Measurements from ENCODE around the gene ATP9A.
"Not testable (repeated sequence)": the region's sequence is repeated elsewhere in the genome, so short reads cannot be mapped to it uniquely, and the experiment has no call there.

ATP9A gene

DNA sequence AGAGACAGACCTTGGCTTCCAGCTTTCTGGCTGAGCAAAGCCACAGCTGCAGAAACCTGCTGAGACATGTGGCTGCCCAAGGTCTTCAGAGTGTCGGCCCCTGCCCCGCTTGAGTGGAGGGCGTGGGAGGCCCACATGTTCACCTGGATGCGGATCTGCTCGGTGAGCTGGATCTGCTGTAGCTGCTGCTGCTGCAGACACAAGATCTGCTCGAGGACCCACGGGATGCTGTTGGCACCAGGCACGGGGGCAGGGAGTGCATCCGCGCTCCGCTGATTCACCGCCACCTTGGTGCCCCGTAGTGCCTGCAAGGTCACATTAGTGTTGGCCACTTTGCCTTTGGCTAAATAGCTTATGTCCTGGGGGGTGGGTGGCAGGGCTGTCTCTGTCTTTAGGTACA lies 23.4 kb upstream of the ATP9A start:
- no peak for FAIRE-seq

DNA sequence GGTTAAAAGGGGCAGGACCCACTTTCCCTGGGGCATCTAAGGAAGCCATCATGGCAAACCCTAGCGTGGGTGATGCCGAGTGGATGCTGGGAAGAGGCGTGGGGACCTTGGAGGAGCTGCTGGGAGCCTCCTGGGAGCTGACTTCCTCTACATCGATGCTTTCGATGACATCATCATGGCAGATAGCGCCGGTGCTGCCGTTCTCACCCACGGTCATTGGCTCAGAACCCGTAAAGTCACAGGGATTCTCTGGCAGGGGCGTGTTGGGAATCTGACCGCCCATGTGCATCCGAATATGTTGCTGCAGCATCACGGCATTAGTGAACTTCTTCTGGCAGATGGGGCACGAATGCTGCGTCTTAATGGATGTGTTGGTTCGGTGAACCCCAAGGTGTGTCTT lies 22.1 kb upstream of the ATP9A start:
- FAIRE-seq: no peak

DNA sequence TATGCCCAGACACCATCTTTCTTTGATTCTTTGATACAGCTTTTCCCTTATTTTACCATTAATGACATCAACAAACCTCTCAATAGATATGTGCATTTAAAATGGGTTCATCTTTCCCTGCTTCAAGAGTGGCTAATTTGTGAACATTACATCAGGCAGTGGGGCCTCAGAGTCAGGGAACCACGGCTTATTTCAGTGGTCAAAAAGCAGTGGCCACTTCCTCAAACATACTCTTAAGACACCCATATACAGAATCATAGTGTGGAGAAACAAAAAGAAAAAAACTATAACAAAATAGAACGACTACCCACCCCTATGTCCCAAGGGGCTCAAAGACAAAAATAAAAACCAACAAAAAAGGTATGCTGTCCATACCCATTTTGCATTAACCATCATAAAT lies 21.2 kb upstream of the ATP9A start:
- FAIRE-seq: no peak

DNA sequence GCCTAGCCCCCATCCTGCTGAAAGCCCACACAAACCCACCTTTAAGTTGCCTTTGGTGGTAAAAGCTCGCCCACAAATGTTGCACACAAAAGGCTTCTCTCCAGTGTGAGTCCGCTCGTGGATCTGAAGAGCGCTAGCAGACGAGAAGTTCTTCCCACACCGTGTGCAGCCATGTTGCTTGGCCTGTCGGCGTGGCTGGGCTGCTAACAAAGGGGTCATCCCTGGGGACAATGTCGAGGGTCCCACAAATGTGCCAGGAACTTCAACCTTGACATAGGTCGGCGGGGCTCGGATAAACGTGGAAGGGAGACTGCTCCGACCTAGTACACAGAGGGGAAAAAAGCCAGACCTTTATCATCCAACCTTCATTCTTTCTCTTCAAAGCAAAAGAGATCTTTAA lies 20.6 kb upstream of the ATP9A start:
- FAIRE-seq: no peak

GRCh38 chr20:51784299-51784698 lies 16.1 kb upstream of the ATP9A start:
- FAIRE-seq: no peak

DNA sequence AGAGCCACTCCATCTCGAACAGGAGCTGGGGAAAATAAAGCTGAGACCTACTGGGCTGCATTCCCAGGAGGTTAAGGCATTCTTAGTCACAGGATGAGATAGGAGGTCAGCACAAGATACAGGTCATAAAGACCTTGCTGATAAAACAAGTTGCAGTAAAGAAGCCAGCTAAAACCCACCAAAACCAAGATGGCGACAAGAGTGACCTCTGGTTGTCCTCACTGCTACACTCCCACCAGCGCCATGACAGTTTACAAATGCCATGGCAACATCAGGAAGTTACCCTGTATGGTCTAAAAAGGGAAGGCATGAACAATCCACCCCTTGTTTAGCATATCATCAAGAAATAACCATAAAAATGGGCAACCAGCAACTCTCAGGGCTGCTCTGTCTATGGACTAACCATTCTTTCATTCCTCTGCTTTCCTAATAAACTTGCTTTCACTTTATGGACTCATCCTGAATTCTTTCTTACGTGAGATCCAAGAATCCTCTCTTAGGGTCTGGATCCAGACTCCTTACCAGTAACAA lies 10.1 kb upstream of the ATP9A start:
- FAIRE-seq: not testable (repeated sequence)

DNA sequence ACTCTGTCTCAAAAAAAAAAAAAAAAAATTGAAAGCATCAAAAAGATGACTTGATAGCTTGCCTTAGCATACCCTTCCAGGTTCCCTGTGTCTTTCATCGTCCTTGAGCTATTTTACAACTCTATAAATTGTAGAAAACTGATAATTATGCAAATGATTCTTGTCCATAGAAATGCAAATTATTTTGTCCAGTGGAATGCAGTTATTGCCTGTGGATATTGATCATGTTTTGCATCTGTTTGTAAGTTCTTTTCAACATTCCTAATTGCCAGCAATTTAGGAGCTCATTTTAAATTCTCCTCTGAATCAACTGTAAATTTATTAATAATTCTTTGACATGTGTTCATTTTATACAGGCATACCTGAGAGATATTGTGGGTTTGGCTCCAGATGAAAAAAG lies 7.1 kb upstream of the ATP9A start:
- FAIRE-seq: no peak

DNA sequence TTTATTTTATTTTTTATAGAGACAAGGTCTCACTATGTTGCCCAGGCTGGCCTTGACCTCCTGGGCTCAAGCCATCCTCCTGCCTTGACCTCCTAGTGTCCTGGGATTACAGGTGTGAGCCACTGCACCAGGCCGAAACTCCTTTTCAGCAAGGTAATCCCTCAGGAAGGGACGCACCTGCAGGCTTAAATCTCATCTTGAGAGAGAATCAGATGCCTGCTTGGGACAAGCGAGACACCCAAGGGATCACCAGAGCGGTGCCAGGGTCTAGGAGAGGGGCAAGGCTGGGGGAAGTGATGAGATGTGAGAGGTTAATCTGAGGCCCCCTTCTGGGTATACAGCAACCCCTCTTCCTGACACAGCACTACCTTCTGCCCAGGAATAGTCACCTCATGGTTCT lies 4.0 kb upstream of the ATP9A start:
- FAIRE-seq: no peak

DNA sequence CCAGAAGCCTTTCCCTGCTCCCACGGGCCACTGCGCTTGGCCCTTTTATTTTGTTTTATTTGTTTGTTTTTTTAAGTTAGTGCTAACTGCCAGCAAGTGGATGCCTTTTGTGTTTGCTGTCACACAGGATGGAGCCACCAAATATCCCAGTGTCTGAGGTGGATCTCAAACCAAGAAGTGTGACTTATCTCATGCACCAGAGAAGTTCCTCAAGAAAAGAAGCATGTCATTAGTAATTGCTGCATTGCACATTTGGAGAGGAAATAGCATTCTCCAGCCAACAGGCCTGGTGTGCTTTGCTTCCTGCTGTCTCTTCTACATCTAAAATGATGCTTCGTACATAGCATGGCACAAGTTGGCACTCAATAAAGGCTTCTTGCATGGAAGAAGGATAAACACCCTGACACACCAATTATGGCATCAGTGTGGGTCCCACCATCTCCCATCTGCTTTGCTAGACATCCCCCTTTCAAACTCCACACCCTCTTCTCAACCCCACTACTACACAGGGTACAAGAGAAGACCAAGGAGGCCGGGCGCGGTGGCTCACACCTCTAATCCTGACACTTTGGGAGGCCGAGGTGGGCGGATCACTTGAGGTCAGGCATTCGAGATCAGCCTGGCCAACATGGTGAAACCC lies 1.9 kb upstream of the ATP9A start:
- FAIRE-seq: no peak

GRCh38 chr20:51768759-51769517 lies 748 bp upstream of the ATP9A start:
- no peak for FAIRE-seq

DNA sequence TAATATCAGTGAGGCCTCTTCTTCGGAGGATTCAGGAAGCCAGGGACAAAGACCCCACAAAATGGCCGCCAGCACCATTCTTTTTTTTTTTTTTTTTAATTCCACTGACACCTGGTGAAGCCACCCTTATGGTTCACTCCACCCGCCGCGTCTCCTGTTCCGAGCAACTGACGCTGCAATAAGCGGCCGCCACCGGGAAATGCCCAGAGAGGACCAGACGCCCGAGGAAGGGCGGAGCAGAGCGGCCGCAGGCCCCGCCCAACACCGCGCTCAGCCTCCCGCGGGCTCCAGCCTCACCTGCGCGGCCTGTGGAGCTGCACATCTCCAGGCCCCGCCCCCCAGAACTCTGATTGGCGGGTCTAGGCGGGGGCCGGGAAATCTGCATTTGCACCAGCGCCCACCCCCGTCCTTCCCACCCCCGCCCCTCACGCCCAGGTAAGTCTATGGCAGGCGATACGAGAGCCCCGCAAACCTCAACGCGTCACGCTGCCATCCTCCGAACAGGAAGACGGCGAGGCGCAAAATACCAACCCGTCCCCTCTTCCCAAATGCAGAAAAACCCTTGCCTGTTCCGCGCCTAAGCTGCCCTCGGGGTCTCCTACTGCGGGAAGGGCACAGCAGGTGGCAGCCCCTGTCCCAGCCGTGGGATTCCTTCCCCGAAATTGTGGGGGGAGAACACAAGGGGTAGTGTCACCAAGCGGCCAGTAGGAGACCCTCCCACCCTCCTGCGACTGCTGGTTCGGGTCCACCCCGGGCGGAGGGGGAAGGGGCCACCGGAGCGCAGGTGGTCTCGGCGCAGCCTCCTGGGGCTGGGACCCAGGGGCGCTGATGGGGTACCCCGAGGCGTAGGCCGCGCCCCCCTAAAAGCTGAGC lies 960 bp downstream of the ATP9A start:
- FAIRE-seq: no peak

GRCh38 chr20:51765381-51765780 lies 2.8 kb downstream of the ATP9A start:
- FAIRE-seq: not testable (repeated sequence)

DNA sequence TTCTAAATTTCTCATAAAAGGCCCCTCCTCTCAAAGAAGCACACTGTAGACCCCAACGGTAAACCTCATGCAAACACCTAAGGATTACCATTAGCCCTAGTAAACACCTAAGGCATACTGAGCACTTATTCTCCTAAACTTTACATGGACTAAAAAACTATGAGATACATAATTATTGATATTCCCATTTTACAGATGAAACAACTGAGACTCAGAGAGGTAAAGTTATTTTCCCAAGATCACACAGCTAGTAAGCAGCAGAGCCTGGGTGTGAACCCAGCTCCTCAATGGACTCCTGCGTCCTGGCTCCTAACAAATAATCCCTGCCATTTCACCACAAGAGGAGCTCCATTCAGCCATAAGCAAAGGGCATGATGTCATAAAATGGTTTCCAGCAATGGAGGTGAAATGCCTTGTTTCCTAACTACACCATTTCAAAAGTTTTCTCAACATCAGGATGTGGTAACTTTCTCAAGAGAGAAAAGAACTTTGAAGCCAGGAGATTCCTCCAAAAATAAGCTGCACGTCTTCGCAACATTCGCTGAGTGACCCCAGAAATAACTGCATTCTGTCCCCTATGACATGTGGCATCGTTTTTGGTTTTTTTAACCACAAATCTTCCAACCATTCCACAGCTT lies 4.1 kb downstream of the ATP9A start:
- FAIRE-seq: no peak

GRCh38 chr20:51760905-51761546 lies 7.2 kb downstream of the ATP9A start:
- no peak for FAIRE-seq

- no peak for FAIRE-seq
These were observed 8.2 kb downstream of the ATP9A start for GRCh38 chr20:51759769-51760510.

GRCh38 chr20:51758978-51759544 lies 9.1 kb downstream of the ATP9A start:
- FAIRE-seq: no peak

DNA sequence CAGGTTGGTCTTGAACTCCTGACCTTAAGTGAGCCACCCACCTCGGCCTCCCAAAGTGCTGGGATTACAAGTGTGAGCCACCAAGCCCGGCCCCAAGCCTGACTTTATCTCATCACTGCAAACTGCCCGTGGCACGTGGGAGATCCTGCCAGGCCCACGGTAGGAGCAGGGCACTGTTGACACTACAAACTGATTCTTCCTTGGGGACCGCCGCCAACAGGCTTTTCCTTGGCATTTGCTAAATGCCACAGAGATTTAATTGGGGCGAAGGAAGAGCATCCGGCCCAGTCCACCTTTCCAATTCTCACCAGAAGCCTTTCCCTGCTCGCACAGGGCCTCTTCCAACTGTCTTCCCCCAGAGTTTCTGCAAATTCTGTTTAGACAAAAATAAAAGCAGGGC lies 11.0 kb downstream of the ATP9A start:
- no peak for FAIRE-seq

- FAIRE-seq: no peak
These were observed 11.5 kb downstream of the ATP9A start for GRCh38 chr20:51756653-51757052.

DNA sequence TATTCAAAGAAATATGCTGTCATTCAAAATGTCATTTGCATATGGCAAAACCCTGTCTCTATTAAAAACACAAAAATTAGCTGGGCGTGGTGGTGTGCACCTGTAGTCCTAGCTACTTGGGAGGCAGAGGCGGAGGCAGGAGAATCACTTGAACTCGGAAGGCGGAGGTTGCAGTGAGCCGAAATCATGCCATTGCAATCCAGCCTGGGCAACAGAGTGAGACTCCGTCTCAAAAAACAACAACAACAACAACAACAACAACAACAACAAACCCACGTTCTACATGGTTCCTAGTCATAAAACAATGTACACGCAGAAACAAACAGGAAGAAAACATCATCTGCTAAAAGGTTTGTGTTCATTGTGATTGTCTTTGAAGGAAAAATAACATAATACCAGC lies 15.0 kb downstream of the ATP9A start:
- not testable (repeated sequence) for FAIRE-seq

DNA sequence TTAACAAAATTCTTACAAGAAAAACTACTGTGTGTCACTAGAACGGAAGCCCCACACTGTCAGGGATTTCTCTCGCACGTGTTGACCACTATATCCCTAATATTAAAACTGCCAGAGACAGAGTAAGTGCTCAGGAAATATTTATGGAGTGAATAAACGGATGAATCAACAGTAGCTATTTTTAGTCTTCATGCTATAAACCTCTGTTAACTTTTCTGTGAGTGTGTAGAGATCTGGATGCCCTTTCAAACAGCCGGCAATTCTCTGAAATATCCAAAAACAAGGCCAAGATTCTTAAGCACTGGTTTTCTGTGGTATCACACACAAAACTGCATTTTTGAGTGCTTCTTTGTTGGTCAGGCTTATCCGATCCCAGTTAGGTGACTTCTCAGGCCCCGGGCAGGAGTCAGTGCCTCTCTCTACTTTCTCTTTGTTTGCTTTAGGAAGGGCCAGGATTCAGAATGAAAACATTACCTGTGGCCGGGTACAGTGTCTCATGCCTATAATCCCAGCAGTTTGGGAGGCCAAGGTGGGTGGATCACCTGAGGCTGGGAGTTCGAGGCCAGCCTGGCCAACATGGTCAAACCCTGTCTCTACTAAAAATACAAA lies 15.7 kb downstream of the ATP9A start:
- FAIRE-seq: no peak
